ENCODE results near the gene SEC14L1.

GRCh38 chr17:77237232-77238008 lies 96.7 kb downstream of the SEC14L1 start:
- TF ChIP-seq EP300 (IDR thresholded peaks at IDR 0.05; ENCODE audit: borderline replicate concordance) (no peak), NFIC (IDR thresholded peaks at IDR 0.05) (no peak), USF1 (IDR thresholded peaks at IDR 0.05) (no peak), ZBTB7A (IDR thresholded peaks at IDR 0.05; ENCODE audit: low read depth) (no peak), YY1 (IDR thresholded peaks at IDR 0.05; ENCODE audit: low read depth) (no peak), EGR1 (IDR thresholded peaks at IDR 0.05) (no peak), RAD21 (IDR thresholded peaks at IDR 0.05; ENCODE audit: low read depth) (no peak)

All from Ishikawa (cell line).